Measurements from ENCODE around the gene BMP7. TPM values are rescaled to one million over a fixed set of nuclear protein-coding genes. Genes with fewer than 3 reads are reported as not detected.

Gene BMP7
- total RNA-seq, 2 experiments from 2014 or later, result not detected

DNA sequence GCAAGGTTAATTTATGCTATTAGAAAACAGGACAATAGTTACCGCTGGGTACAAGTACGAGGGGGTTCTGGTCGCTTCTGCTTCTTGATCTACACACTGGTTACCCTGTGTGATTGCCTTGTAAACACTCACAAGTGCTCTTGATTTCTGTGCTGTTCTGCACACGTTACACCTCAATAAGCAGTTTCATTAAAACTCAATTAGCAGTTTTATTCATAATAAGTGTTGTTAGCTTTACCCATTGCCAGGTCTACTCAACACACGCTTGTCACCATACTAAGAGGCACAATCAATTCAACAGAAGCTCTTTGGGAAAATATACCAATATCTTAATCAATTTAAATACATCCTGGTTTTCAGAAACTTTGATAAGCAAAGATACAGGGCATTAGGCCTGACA lies 20.4 kb downstream of the BMP7 start:
- Histone ChIP-seq H3K36me3 (ENCODE audit: insufficient read depth, low read length) (no peaks in the 10 kb centered on the region), H3K4me3 (ENCODE audit: low read length) (no peak overlapping the region), H3K4me1 (ENCODE audit: insufficient read depth, low read length) (peaks cover 5% of the 10 kb centered on the region), H3K27me3 (ENCODE audit: control insufficient read depth in 1 of 2, insufficient read depth in 2 of 2, low read length in 2 of 2) (peaks cover 6 to 8% of the 10 kb centered on the region in 2 experiments), H3K27ac (ENCODE audit: low read depth in 1 of 2, low read length in 2 of 2) (no peak overlapping the region), H3K9me3 (ENCODE audit: control insufficient read depth in 1 of 2, insufficient read depth in 1 of 2, low read length in 2 of 2) (peaks cover 0 to 7% of the 10 kb centered on the region in 2 experiments)
- DNase-seq (no peak), ATAC-seq (ENCODE audit: poor library complexity) (no peak)
- Mint-ChIP-seq H3K27ac (no peak overlapping the region), H3K4me1 (ENCODE audit: low read depth) (no peaks in the 10 kb centered on the region), H3K4me3 (no peak overlapping the region), H3K9me3 (no peaks in the 10 kb centered on the region), H3K36me3 (ENCODE audit: low read depth) (no peaks in the 10 kb centered on the region), H3K27me3 (peaks cover 18% of the 10 kb centered on the region)
- ChIA-PET CTCF (no interaction called here), POLR2A (no interaction called here)
- intact Hi-C loops (cut with DNase I, micrococcal nuclease), result no loop called here
- TF ChIP-seq, protein P1, sequence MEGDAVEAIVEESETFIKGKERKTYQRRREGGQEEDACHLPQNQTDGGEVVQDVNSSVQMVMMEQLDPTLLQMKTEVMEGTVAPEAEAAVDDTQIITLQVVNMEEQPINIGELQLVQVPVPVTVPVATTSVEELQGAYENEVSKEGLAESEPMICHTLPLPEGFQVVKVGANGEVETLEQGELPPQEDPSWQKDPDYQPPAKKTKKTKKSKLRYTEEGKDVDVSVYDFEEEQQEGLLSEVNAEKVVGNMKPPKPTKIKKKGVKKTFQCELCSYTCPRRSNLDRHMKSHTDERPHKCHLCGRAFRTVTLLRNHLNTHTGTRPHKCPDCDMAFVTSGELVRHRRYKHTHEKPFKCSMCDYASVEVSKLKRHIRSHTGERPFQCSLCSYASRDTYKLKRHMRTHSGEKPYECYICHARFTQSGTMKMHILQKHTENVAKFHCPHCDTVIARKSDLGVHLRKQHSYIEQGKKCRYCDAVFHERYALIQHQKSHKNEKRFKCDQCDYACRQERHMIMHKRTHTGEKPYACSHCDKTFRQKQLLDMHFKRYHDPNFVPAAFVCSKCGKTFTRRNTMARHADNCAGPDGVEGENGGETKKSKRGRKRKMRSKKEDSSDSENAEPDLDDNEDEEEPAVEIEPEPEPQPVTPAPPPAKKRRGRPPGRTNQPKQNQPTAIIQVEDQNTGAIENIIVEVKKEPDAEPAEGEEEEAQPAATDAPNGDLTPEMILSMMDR (IDR thresholded peaks at IDR 0.05), result no peak

DNA sequence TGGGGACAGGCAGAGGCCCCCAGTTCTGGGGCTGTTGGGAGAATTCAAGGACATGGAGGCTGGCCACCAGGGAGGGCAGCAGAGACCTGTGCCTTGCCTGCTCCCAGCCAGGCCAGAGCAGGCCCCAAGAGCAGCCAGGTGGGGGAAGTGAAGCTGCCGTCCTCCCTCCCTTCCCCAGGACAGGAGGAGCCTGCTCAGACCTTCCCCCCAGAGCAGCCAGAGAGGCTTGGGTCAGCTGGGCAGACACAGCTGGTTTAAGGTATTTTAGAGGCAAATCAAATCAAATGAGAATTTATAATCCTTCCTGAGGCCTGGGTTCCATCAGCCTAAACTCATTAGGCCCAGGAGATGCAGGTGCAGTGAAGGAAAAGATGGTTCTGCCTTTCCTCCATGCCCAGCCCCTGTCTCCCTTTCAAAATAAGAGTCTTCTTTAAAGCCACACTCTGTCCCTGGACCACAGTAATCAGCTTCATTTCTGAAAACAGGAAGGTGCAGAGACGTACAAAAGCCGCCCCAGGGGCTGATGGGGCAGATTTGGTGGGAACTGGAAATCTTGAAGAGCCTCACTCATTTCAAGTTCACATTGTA lies 21.7 kb downstream of the BMP7 start:
- CTCF ChIA-PET, result interaction anchor here (0.6 to 0.7 kb wide), 2 partner anchors 57 to 843 kb away, joined by 3 read pairs; no protein-coding TSS in a partner anchor
- Histone ChIP-seq H3K9me3 (ENCODE audit: control insufficient read depth in 1 of 2, insufficient read depth in 1 of 2, low read length in 2 of 2) (peaks cover 0 to 5% of the 10 kb centered on the region in 2 experiments), H3K36me3 (ENCODE audit: insufficient read depth, low read length) (no peaks in the 10 kb centered on the region), H3K27me3 (ENCODE audit: control insufficient read depth in 1 of 2, insufficient read depth in 2 of 2, low read length in 2 of 2) (peaks cover 4 to 9% of the 10 kb centered on the region in 2 experiments), H3K4me3 (ENCODE audit: low read length) (no peak overlapping the region), H3K27ac (ENCODE audit: low read depth in 1 of 2, low read length in 2 of 2) (no peak overlapping the region), H3K4me1 (ENCODE audit: insufficient read depth, low read length) (no peaks in the 10 kb centered on the region)
- Mint-ChIP-seq H3K4me1 (ENCODE audit: low read depth) (no peaks in the 10 kb centered on the region), H3K36me3 (ENCODE audit: low read depth) (no peaks in the 10 kb centered on the region), H3K27me3 (peaks cover 17% of the 10 kb centered on the region), H3K27ac (no peak overlapping the region), H3K9me3 (no peaks in the 10 kb centered on the region), H3K4me3 (no peak overlapping the region)
- POLR2A ChIA-PET, result no interaction called here
- ATAC-seq (ENCODE audit: poor library complexity) (no peak), DNase-seq (no peak)
- intact Hi-C loops (cut with DNase I, micrococcal nuclease), result no loop called here
- TF ChIP-seq, protein P1 (IDR thresholded peaks at IDR 0.05), result no peak

DNA sequence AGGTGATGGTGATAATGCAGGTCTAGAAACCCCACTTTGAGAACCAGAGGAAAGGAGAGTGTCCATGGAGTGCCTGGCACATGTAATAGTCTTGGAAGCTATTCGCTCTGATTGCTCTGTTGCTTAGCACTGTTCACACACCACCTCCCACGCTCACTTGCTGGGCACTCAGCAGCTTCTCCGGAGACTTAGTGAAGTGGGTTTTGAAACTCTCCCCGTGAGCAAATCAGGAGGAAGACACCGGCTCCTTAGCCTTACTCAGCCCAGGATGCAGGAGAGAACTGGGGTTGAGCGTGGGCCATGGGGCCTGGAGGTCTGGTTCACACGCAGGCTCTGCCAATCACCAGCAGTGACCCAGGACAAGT lies 22.2 kb downstream of the BMP7 start:
- Mint-ChIP-seq H3K36me3 (ENCODE audit: low read depth) (no peaks in the 10 kb centered on the region), H3K9me3 (no peaks in the 10 kb centered on the region), H3K27ac (no peak overlapping the region), H3K27me3 (peaks cover 12% of the 10 kb centered on the region), H3K4me3 (no peak overlapping the region), H3K4me1 (ENCODE audit: low read depth) (no peaks in the 10 kb centered on the region)
- intact Hi-C loops (cut with DNase I, micrococcal nuclease), result no loop called here
- Histone ChIP-seq H3K36me3 (ENCODE audit: insufficient read depth, low read length) (no peaks in the 10 kb centered on the region), H3K4me3 (ENCODE audit: low read length) (no peak overlapping the region), H3K27ac (ENCODE audit: low read depth in 1 of 2, low read length in 2 of 2) (no peak overlapping the region), H3K4me1 (ENCODE audit: insufficient read depth, low read length) (no peaks in the 10 kb centered on the region), H3K27me3 (ENCODE audit: control insufficient read depth in 1 of 2, insufficient read depth in 2 of 2, low read length in 2 of 2) (peaks cover 3 to 9% of the 10 kb centered on the region in 2 experiments), H3K9me3 (ENCODE audit: control insufficient read depth in 1 of 2, insufficient read depth in 1 of 2, low read length in 2 of 2) (peaks cover 0 to 9% of the 10 kb centered on the region in 2 experiments)
- CTCF ChIA-PET, result no interaction called here
- TF ChIP-seq, protein P1 (IDR thresholded peaks at IDR 0.05), result no peak
- no peak for ATAC-seq (ENCODE audit: poor library complexity)
- POLR2A ChIA-PET, result no interaction called here
- no peak for DNase-seq

Measured in CD4-positive, alpha-beta T cell (primary cell).